ENCODE data around the gene EHMT1.
A peak's percentile ranks its signal among the peaks of the same experiment; 100 is the strongest.
"Not testable (repeated sequence)": the region's sequence is repeated elsewhere in the genome, so short reads cannot be mapped to it uniquely, and the experiment has no call there.

EHMT1 gene

GRCh38 chr9:137615387-137615871 is 3.4 kb upstream of the EHMT1 start:
- no peak overlapping the region for H3K27ac ChIP-seq (ENCODE audit: insufficient read depth, low read length, poor library complexity, severe bottlenecking)
- no peak for DNase-seq
- peaks cover 24% of the 10 kb centered on the region for H3K36me3 ChIP-seq (ENCODE audit: control insufficient read depth, insufficient read depth, low read length)
- no peaks in the 10 kb centered on the region for H3K27me3 ChIP-seq (replicated peaks; ENCODE audit: control insufficient read depth, insufficient read depth, low read length, poor library complexity, severe bottlenecking)
- no peaks in the 10 kb centered on the region for H3K9me3 ChIP-seq (ENCODE audit: control insufficient read depth, low read length)
- H3K4me3 ChIP-seq (ENCODE audit: insufficient read depth, low read depth, low read length, poor library complexity, severe bottlenecking), result no peak overlapping the region
- H3K4me1 ChIP-seq (ENCODE audit: control insufficient read depth, insufficient read depth, low read length, poor library complexity, severe bottlenecking), result peaks cover 25% of the 10 kb centered on the region

GRCh38 chr9:137619240-137620047 is 639 bp downstream of the EHMT1 start:
- H3K9me3 ChIP-seq (ENCODE audit: control insufficient read depth, low read length), result no peaks in the 10 kb centered on the region
- DNase-seq, result no peak
- peaks cover 13% of the 10 kb centered on the region for H3K4me1 ChIP-seq (ENCODE audit: control insufficient read depth, insufficient read depth, low read length, poor library complexity, severe bottlenecking)
- H3K27ac ChIP-seq (ENCODE audit: insufficient read depth, low read length, poor library complexity, severe bottlenecking), result peak overlapping the region; percentile 75
- peak overlapping the region; percentile 74 for H3K4me3 ChIP-seq (ENCODE audit: insufficient read depth, low read depth, low read length, poor library complexity, severe bottlenecking)
- peaks cover 14% of the 10 kb centered on the region for H3K36me3 ChIP-seq (ENCODE audit: control insufficient read depth, insufficient read depth, low read length)
- no peaks in the 10 kb centered on the region for H3K27me3 ChIP-seq (replicated peaks; ENCODE audit: control insufficient read depth, insufficient read depth, low read length, poor library complexity, severe bottlenecking)

- H3K4me1 ChIP-seq (ENCODE audit: control insufficient read depth, insufficient read depth, low read length, poor library complexity, severe bottlenecking), result peaks cover 13% of the 10 kb centered on the region
- H3K4me3 ChIP-seq (ENCODE audit: insufficient read depth, low read depth, low read length, poor library complexity, severe bottlenecking), result no peak overlapping the region
- H3K27ac ChIP-seq (ENCODE audit: insufficient read depth, low read length, poor library complexity, severe bottlenecking), result peak overlapping the region; percentile 75
- no peaks in the 10 kb centered on the region for H3K27me3 ChIP-seq (replicated peaks; ENCODE audit: control insufficient read depth, insufficient read depth, low read length, poor library complexity, severe bottlenecking)
- no peak for DNase-seq
- no peaks in the 10 kb centered on the region for H3K9me3 ChIP-seq (ENCODE audit: control insufficient read depth, low read length)
- peaks cover 8% of the 10 kb centered on the region for H3K36me3 ChIP-seq (ENCODE audit: control insufficient read depth, insufficient read depth, low read length)
Observed at GRCh38 chr9:137620048-137620405, 1.2 kb downstream of the EHMT1 start.

GRCh38 chr9:137620581-137620980 is 1.8 kb downstream of the EHMT1 start:
- peaks cover 3% of the 10 kb centered on the region for H3K36me3 ChIP-seq (ENCODE audit: control insufficient read depth, insufficient read depth, low read length)
- H3K4me1 ChIP-seq (ENCODE audit: control insufficient read depth, insufficient read depth, low read length, poor library complexity, severe bottlenecking), result peaks cover 13% of the 10 kb centered on the region
- no peak for DNase-seq
- no peaks in the 10 kb centered on the region for H3K27me3 ChIP-seq (replicated peaks; ENCODE audit: control insufficient read depth, insufficient read depth, low read length, poor library complexity, severe bottlenecking)
- peak overlapping the region; percentile 2 for H3K4me3 ChIP-seq (ENCODE audit: insufficient read depth, low read depth, low read length, poor library complexity, severe bottlenecking)
- no peaks in the 10 kb centered on the region for H3K9me3 ChIP-seq (ENCODE audit: control insufficient read depth, low read length)
- no peak overlapping the region for H3K27ac ChIP-seq (ENCODE audit: insufficient read depth, low read length, poor library complexity, severe bottlenecking)

GRCh38 chr9:137621131-137621757 is 2.4 kb downstream of the EHMT1 start:
- Histone ChIP-seq H3K27me3 (replicated peaks; ENCODE audit: control insufficient read depth, insufficient read depth, low read length, poor library complexity, severe bottlenecking) (no peaks in the 10 kb centered on the region), H3K4me1 (ENCODE audit: control insufficient read depth, insufficient read depth, low read length, poor library complexity, severe bottlenecking) (peaks cover 13% of the 10 kb centered on the region), H3K36me3 (ENCODE audit: control insufficient read depth, insufficient read depth, low read length) (no peaks in the 10 kb centered on the region), H3K27ac (ENCODE audit: insufficient read depth, low read length, poor library complexity, severe bottlenecking) (no peak overlapping the region), H3K4me3 (ENCODE audit: insufficient read depth, low read depth, low read length, poor library complexity, severe bottlenecking) (peak overlapping the region; percentile 2), H3K9me3 (ENCODE audit: control insufficient read depth, low read length) (no peaks in the 10 kb centered on the region)
- DNase-seq, result no peak

- H3K4me1 ChIP-seq (ENCODE audit: control insufficient read depth, insufficient read depth, low read length, poor library complexity, severe bottlenecking), result peaks cover 13% of the 10 kb centered on the region
- not testable (repeated sequence) for H3K27ac ChIP-seq (ENCODE audit: insufficient read depth, low read length, poor library complexity, severe bottlenecking); DNase-seq; H3K4me3 ChIP-seq (ENCODE audit: insufficient read depth, low read depth, low read length, poor library complexity, severe bottlenecking); H3K9me3 ChIP-seq (ENCODE audit: control insufficient read depth, low read length); H3K27me3 ChIP-seq (replicated peaks; ENCODE audit: control insufficient read depth, insufficient read depth, low read length, poor library complexity, severe bottlenecking); H3K36me3 ChIP-seq (ENCODE audit: control insufficient read depth, insufficient read depth, low read length)
Observed at GRCh38 chr9:137622211-137622610, 3.4 kb downstream of the EHMT1 start.

- DNase-seq, result no peak
- Histone ChIP-seq H3K4me1 (ENCODE audit: control insufficient read depth, insufficient read depth, low read length, poor library complexity, severe bottlenecking) (peaks cover 7% of the 10 kb centered on the region), H3K4me3 (ENCODE audit: insufficient read depth, low read depth, low read length, poor library complexity, severe bottlenecking) (no peak overlapping the region), H3K9me3 (ENCODE audit: control insufficient read depth, low read length) (no peaks in the 10 kb centered on the region), H3K27me3 (replicated peaks; ENCODE audit: control insufficient read depth, insufficient read depth, low read length, poor library complexity, severe bottlenecking) (no peaks in the 10 kb centered on the region), H3K27ac (ENCODE audit: insufficient read depth, low read length, poor library complexity, severe bottlenecking) (no peak overlapping the region), H3K36me3 (ENCODE audit: control insufficient read depth, insufficient read depth, low read length) (no peaks in the 10 kb centered on the region)
Observed at GRCh38 chr9:137626464-137626863, 7.7 kb downstream of the EHMT1 start.

- H3K27ac ChIP-seq (ENCODE audit: insufficient read depth, low read length, poor library complexity, severe bottlenecking); DNase-seq: not testable (repeated sequence)
Observed at GRCh38 chr9:137627406-137627805, 8.6 kb downstream of the EHMT1 start.

GRCh38 chr9:137630126-137630525 is 11.3 kb downstream of the EHMT1 start:
- peaks cover 7% of the 10 kb centered on the region for H3K4me1 ChIP-seq (ENCODE audit: control insufficient read depth, insufficient read depth, low read length, poor library complexity, severe bottlenecking)
- H3K27ac ChIP-seq (ENCODE audit: insufficient read depth, low read length, poor library complexity, severe bottlenecking), result no peak overlapping the region
- DNase-seq, result no peak
- H3K4me3 ChIP-seq (ENCODE audit: insufficient read depth, low read depth, low read length, poor library complexity, severe bottlenecking), result no peak overlapping the region
- no peaks in the 10 kb centered on the region for H3K9me3 ChIP-seq (ENCODE audit: control insufficient read depth, low read length)
- no peaks in the 10 kb centered on the region for H3K27me3 ChIP-seq (replicated peaks; ENCODE audit: control insufficient read depth, insufficient read depth, low read length, poor library complexity, severe bottlenecking)
- H3K36me3 ChIP-seq (ENCODE audit: control insufficient read depth, insufficient read depth, low read length), result no peaks in the 10 kb centered on the region

More at GRCh38 chr9:137627406-137627805, 8.6 kb downstream of the EHMT1 start:
- not testable (repeated sequence) for H3K4me3 ChIP-seq (ENCODE audit: insufficient read depth, low read depth, low read length, poor library complexity, severe bottlenecking); H3K4me1 ChIP-seq (ENCODE audit: control insufficient read depth, insufficient read depth, low read length, poor library complexity, severe bottlenecking); H3K9me3 ChIP-seq (ENCODE audit: control insufficient read depth, low read length); H3K27me3 ChIP-seq (replicated peaks; ENCODE audit: control insufficient read depth, insufficient read depth, low read length, poor library complexity, severe bottlenecking); H3K36me3 ChIP-seq (ENCODE audit: control insufficient read depth, insufficient read depth, low read length)

GRCh38 chr9:137630679-137631078 is 11.9 kb downstream of the EHMT1 start:
- Histone ChIP-seq H3K4me3 (ENCODE audit: insufficient read depth, low read depth, low read length, poor library complexity, severe bottlenecking) (no peak overlapping the region), H3K27ac (ENCODE audit: insufficient read depth, low read length, poor library complexity, severe bottlenecking) (no peak overlapping the region), H3K36me3 (ENCODE audit: control insufficient read depth, insufficient read depth, low read length) (no peaks in the 10 kb centered on the region), H3K9me3 (ENCODE audit: control insufficient read depth, low read length) (no peaks in the 10 kb centered on the region), H3K4me1 (ENCODE audit: control insufficient read depth, insufficient read depth, low read length, poor library complexity, severe bottlenecking) (peaks cover 7% of the 10 kb centered on the region), H3K27me3 (replicated peaks; ENCODE audit: control insufficient read depth, insufficient read depth, low read length, poor library complexity, severe bottlenecking) (no peaks in the 10 kb centered on the region)
- no peak for DNase-seq

Measured in effector memory CD4-positive, alpha-beta T cell (primary cell).